NOMO-1 treated with dmso at 0.1 percent for 144 hours (cell line): ENCODE data around the gene IL18R1.
"Not testable (repeated sequence)": the region's sequence is repeated elsewhere in the genome, so short reads cannot be mapped to it uniquely, and the experiment has no call there.

Experiments used
- DNase-seq: peaks from one replicate; lab custom pipeline; 2025; ENCODE audit not compliant: unreplicated experiment; lab: John Stamatoyannopoulos, UW

The IL18R1 gene, protein sequence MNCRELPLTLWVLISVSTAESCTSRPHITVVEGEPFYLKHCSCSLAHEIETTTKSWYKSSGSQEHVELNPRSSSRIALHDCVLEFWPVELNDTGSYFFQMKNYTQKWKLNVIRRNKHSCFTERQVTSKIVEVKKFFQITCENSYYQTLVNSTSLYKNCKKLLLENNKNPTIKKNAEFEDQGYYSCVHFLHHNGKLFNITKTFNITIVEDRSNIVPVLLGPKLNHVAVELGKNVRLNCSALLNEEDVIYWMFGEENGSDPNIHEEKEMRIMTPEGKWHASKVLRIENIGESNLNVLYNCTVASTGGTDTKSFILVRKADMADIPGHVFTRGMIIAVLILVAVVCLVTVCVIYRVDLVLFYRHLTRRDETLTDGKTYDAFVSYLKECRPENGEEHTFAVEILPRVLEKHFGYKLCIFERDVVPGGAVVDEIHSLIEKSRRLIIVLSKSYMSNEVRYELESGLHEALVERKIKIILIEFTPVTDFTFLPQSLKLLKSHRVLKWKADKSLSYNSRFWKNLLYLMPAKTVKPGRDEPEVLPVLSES

DNA sequence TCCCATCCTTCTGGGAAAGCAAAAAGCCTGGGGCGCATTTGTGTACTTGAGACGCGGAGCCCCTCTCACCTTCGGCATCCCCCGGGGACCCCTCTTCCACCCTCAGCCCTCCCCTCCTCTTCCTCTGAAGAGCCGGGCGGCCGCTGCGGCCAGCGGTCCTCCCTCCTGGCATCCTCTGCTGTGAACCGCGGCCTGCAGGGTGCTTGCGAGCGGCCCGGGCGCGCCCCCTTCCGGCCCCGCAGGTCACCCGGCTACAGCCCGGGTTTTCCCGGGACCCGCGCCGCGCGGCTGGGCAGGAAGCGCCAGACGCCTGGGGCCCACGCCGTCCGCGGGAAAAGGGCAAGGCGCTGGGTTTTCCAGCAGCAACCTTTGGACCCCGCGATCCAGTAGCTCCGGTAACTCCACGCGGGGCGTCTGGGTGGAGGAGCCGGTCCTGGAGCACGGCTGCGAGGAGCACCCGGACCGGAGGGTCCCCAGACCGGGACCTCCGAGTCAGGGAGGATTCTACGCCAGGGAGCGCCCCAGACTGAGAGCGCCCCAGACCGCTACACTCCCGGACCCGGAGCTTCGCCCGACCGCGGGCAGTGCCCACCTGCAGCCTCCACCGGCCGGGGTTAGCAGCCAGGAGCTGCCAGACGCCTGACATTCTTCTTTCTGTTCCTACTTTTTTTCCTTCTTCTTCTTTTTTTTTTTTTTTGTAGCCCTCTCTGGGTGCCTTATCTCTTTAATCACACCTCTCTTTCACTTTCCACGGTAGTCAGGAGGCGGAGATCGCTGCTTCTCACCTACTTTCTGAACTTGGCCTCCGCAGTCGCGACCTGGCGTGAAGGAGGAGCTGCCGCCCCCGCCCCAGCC is at the start of gene IL18R1:
TSS of gene IL18R1 (plus strand) at position 271 of the 855 bp plus-strand sequence. CDS start 6,865 bp downstream, outside the sequence.
- peak; percentile 39 for DNase-seq

DNA sequence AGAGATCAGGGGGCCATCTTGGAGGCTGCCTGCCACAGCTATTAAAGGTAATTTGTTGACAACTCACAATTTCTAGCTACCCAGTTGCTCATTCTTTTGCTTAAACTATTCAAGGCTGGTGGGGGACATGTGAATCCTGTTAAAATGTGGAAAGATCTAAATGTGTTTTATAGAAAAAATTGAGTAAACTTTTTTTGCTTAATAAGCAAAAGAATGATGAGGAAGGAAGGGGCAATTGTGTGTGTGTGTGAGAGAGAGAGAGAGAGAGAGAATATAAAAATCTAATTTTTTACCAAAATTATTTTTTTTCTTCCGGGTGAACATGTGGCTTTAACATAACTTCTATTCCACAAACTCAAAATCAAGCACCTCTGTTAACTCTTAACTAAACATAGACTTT is 49.5 kb upstream of the IL18R1 start:
- DNase-seq: no peak

DNA sequence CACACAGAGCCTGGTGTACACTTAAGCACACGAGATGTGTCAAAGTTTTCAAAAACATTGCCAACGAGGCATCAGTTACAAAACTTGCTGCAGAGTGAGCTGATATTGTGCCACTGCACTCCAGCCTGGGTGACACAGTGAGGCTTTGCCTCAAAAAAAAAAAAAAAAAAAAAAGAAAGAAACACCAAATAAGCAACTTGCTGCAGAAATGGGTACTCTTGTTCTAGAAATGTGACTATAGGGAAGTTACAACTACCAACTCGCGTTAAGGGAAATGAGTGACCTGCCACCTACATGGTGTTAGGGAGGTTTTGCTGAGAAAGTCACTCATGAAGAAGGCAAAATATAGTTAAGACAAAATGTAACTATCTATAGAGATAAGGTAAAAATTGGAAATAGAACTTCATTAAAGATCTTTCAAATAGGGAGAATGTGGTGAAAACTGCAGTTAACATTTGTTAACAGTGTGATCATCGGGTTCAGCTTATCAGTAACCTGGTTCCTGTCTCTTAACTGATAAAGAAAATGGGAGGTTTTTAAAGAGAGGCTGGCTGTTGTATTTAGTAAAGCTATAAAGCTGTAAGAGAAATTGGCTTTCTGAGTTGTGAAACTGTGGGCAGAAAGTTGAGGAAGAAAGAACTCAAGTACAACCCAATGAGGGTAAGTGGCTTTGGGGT is 44.5 kb upstream of the IL18R1 start, which contains the start of gene IL1RL1:
TSS of gene IL1RL1 (plus strand) at position 600 of the 677 bp plus-strand sequence. CDS start 26,702 bp downstream, outside the sequence.
- DNase-seq: peak; percentile 36

DNA sequence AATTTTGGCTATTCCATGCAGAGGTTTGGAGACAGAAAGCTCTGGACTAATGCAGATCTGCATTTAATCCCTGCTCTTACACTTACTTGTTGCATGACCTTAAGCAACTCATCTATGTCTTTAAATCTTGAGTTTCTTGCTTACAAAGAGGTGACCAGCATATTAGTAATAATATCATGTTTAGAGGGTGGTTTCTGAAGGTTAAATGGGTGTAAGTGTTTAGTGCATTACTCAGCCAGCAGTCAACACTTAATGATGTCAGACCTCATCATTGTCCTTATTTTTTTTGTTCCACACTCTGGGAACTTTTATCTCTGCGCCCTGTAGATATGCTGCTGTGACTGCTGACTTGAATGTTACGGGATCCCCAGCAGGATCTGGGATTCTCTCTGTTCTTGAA is 42.6 kb upstream of the IL18R1 start:
- no peak for DNase-seq

DNA sequence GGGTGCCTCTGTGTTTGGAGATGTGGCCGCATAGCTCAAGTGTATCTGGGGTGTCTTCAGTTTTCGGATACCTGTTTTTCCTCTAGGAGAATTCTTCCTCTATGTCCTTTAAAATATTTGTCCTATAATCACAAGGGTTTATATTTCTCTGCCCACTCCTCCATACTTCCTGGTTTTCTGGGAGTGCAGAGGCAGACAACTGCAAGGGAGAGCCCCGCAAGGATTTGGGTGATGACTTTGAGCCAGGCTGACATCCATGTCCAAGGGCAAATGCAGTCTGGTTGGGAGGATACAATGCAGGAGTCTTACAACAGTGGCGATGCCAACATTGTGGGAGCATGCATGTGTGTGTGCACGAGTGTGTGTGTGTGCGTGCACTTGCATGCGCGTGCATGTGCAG is 42.1 kb upstream of the IL18R1 start:
- DNase-seq: no peak

DNA sequence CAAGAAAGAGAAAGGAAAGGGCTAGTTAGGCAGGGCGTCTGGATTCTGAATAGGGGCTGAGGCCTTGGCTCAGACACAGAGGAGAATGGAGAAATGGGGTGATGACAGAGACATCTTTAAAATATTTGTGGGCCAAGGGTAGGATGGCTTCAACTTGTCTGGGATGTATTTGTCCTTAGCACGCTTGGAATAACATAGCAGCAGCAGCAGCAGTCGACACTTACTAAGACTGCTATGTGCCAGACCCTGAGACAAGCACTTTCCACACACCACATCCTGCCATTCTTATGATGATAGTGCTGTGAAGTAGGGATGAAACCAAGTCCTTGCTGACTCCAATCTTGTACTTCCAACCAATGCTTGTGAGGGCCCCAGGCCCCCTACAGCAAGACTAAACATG is 41.6 kb upstream of the IL18R1 start:
- no peak for DNase-seq

DNA sequence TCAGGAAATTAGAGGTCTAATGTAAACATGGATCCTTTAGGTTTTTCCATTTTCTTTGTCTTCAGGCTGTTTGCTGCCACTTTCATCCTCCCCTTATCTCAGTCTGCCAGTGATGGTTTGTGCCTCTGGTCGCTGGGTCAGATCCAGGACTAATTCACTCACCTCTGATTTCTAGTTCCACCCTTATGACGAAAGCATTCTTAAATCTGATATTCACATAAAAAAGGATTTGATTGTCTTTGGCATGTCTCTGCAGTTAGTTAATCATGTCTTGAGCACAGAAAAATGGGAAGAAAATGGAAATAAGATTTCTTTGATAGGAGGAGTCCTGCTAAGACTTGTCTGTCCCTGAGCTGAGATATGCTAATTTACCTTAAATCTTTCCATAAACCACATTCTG is 39.7 kb upstream of the IL18R1 start:
- no peak for DNase-seq

DNA sequence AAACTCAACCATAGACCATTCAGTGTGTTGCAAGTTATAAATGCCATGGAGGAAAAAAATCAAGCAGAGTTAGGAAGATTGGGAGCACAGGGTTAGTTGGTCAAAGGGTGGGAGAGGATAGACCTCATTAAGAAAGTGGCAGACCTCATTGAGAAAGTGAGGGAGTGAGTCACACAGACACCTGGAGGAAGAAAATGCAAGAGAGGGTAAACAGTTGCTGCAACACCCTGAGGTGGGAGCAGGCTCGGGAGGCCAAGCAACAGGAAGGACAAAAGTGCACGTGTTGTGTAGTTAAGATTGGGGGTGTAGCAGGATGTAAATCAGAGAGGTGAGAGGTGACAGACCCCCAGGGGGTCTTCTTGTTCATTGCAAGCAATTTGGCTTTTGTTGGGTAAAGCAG is 37.9 kb upstream of the IL18R1 start:
- no peak for DNase-seq

DNA sequence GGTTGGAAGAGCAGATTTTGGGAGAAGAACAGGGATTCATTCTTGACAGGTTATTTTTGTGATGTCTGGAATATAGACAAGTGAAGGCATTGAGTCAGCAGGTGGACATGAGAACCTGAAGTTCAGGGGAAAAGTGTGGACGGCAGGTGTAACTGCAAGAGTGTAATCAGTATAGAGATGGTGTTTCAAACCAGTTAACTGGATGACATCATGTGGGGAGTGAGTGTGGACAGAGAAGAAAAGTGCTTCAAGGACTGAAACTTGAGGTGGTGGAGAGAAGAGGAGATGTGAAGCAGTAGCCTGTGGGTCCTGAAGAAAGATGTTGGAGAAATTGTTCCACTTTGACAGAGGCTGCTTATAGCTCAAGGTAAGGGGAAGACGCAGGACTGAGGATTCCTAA is 37.2 kb upstream of the IL18R1 start:
- no peak for DNase-seq

DNA sequence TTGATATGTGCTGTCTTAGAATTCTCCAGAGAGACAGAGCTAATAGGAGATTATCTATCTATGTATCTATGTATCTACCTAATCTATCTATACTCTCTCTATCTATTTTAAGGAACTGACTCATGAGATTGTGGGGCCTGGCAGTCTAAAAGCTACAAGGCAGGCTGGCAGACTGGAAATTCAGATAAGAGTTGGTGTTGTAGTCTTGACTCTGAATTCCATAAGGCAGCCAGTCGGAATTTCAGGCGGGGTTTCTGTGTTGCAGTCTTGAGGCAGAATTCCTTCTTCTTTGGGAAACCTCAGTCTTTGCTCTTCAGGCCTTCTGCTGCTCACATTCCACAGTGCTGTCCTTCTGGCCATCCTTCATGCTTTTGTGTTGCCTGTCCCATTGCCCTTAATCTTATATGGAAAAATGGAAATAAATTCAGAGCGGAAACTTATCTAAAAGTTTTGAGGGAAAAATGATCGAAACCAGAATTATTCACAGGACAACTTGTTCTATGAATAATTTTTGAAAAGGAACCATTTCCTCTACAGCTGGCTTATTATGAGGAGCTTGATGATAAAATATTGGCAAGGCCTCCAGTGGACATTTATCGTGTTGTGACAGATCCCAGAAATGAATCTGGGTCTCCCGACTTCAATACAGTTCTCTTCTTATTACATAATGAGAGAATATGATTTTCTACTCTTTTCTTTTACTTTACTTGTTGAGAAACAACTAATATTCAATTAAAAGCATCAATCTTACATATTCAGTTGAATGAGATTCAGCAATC is 33.5 kb upstream of the IL18R1 start:
- DNase-seq: no peak

DNA sequence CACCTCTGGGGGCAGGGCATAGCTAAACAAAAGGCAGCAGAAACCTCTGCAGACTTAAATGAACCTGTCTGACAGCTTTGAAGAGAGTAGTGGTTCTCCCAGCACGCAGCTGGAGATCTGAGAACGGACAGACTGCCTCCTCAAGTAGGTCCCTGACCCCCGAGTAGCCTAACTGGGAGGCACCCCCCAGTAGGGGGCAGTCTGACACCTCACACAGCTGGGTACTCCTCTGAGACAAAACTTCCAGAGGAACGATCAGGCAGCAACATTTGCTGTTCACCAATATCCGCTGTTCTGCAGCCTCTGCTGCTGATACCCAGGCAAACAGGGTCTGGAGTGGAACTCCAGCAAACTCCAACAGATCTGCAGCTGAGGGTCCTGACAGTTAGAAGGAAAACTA is 30.7 kb upstream of the IL18R1 start:
- not testable (repeated sequence) for DNase-seq

DNA sequence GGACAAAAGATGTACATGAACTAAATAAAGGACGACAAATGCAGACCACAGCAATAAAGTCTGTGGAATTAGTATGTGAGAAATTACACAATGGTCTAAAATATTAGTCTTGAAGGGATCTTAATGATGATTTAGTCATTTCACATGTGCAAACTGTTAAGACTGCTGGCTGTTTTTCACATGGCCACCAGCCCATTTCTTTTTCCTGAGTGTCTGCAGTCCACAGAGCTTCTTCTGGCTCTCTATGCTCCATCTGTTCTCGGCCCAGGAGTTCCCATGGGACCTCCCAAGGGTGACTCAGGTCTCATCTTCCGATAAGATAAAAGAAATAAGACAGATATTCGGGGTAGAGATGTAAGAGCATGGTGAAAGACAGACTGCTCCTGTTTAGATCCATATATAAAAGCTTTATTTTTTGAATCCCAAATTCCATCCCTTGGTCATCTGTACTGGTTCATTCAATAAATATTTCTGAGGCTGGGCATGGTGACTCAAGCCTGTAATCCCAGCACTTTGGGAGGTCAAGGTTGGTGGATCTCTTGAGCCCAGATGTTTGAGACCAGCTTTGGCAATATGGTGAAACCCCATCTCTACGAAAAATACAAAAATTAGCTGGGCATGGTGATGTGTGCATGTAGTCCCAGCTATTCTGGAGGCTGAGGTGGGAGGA is 24.1 kb upstream of the IL18R1 start:
- DNase-seq: no peak

DNA sequence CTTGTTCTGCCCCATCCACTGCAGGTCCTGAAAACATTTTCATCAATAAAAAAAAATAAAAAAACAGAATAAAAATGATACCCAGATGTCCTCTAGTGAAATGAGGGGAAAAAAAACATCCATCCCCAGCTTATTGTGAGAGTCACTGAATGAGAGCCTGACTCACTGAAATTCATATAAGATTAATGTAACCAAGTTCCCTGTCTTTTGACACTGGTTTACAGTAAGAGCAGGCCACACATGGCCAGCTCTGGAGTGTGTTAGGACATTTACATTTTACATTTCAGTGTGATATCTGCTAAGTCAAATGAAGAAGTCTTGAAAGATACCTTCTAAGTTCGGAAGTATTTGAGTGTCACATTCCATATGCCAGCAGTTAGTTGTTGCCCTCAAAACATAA is 21.1 kb upstream of the IL18R1 start:
- DNase-seq: no peak

DNA sequence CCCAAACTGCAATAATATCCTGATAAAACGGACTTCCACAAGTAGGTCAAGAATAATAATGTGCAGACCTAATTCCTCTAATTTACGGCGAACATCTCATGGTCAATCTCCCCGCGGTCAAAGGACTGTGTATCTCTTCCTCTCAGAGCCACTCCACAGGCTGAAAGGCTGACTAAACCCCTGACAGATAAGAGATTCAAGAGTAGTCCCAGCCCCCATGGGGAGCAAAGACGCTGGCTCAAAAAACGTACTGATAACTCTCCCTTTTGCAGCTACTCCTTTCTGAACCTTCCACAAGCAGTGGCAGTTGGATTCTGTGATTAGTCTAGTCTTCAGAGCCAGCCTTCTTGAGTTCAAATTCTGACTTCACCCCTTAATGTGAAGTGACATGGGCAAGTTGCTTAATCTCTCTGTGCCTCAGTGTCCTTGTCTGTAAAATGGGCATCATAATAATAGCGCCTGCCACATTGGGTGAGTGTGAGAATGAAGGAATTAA is 19.7 kb upstream of the IL18R1 start:
- DNase-seq: no peak

DNA sequence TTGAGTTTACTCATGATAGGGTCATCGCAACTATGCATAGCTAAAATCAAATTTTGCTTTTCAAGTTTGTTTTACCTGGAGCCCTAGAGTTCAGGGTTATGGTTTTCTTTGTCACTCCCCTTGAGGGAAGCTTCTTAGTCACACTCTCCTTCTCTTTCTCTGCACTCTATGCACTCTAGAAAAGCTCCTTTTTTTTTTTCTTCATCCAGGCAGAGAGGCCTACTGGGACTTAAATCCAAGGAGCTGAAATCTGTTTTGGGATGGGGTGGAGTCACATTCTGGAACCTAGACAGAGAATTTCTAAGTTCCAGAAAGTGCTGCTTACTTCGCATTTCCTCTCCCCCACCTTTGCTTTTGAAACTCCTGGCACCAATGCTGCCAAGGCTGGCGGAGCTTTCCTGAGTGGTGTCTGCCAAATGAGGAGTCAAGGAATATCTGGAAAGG is 19.1 kb upstream of the IL18R1 start:
- DNase-seq: no peak

DNA sequence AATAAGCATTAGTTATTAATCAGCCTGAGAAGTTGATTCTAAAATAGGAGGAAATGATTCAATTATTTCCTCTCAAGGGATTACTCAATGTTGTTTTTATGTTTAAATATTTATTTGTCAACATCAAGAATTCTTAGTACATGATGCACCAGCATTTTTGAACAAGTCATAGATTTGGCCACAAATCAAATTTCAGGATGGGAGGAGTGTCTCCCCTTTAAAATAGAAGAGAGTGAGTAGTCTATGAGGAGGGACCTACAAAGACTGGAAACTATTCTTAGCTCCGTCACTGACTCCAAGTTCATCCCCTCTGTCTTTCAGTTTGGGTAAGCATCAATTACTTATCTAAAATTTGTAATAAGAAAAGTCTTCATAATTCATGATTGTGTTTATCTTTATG is 18.6 kb upstream of the IL18R1 start:
- no peak for DNase-seq

DNA sequence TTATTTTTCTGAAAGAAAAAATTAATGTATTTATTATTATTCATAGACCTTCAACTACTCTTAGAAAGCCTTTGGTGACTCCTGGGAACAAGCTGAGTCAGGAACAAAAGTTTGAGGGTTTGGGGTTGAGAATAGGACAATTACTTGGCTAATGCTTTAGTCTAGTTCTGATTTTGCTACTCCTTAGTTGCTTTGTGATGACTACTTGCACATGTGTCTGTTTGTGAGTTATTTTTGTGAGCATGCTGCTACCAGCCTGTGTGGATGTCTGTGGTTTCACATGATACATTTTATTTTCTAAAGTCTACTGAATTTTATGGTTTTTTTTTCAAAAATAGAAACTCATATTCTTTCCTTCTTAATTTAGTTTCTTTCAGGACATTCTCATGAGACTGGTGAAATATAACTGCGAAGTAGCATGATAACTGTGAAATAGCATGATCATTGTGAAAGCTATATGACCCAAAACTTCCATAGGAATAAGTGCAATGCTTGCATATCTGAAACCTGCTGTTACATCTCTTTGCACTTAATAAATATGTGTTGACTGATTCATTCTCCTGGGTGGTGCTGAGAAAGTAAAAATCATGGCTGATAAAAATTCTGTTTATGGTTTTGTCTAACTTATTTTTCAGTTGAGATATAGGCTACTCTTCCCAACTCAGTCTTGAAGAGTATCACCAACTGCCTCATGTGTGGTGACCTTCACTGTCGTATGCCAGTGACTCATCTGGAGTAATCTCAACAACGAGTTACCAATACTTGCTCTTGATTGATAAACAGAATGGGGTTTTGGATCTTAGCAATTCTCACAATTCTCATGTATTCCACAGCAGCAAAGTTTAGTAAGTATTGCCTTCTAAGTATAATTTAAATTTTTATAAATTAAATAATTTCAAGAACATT is 17.9 kb upstream of the IL18R1 start:
- no peak for DNase-seq

DNA sequence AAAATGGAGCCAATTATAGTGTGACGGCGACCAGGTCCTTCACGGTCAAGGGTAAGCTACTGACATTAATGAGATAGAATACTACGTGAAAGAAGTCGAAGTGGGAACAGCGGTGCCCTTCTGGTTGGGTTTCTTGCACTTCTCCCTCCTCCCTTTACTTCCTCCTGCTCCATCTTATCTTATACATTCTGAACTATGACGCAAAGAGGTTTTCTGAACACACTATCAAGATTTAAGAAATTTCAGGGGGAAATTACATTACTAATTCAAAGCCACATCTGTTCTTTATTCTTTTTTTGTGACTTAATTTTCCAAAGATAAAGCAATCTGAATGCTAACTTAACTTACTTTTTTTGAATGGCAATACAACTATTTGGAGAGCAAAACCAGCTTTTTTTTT is 14.8 kb upstream of the IL18R1 start:
- no peak for DNase-seq

DNA sequence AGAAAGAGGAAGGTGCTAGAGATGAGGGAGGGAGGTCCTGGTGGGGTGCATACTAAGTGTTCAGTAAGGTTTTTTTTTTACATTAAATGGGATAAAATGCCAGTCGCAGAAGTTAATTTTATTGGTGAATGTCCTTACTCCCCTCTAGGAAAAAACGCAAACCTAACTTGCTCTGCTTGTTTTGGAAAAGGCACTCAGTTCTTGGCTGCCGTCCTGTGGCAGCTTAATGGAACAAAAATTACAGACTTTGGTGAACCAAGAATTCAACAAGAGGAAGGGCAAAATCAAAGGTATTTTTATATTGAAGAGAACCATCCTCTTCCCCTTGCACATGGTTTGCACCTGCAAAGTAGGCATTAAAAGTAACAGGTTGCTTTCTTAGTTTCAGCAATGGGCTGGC is 12.7 kb upstream of the IL18R1 start:
- DNase-seq: no peak
